CD4-positive, alpha-beta T cell treated with Interleukin-21 for 1 hour (primary cell): Measurements from ENCODE around the gene TTC19.
"Not testable (repeated sequence)": the region's sequence is repeated elsewhere in the genome, so short reads cannot be mapped to it uniquely, and the experiment has no call there.

ENCODE experiments used
- DNase-seq: peaks from one replicate; pipeline ENCODE4 v3.0.0-alpha.2; 2020

Gene TTC19

GRCh38 chr17:15973016-15973415 is 26.6 kb upstream of the TTC19 start:
- DNase-seq: no peak

GRCh38 chr17:15973834-15974233 is 25.8 kb upstream of the TTC19 start:
- DNase-seq: no peak

- DNase-seq: no peak
These were observed 21.7 kb upstream of the TTC19 start for GRCh38 chr17:15977894-15978293.

- no peak for DNase-seq
These were observed 21.0 kb upstream of the TTC19 start for GRCh38 chr17:15978606-15979005.

- DNase-seq: not testable (repeated sequence)
These were observed 20.6 kb upstream of the TTC19 start for GRCh38 chr17:15979013-15979412.

- DNase-seq: no peak
These were observed 18.4 kb upstream of the TTC19 start for GRCh38 chr17:15981208-15981607.

GRCh38 chr17:15981646-15982580 is 17.7 kb upstream of the TTC19 start:
- DNase-seq: no peak

GRCh38 chr17:15996322-15996721 is 3.3 kb upstream of the TTC19 start:
- DNase-seq: no peak

- no peak for DNase-seq
These were observed 1.5 kb upstream of the TTC19 start for GRCh38 chr17:15998031-15998562.

- no peak for DNase-seq
These were observed 577 bp downstream of the TTC19 start for GRCh38 chr17:15999974-16000827.

GRCh38 chr17:16001226-16001897 is 1.7 kb downstream of the TTC19 start:
- DNase-seq: no peak

GRCh38 chr17:16002708-16003260 is 3.2 kb downstream of the TTC19 start:
- no peak for DNase-seq

GRCh38 chr17:16003841-16004240 is 4.2 kb downstream of the TTC19 start:
- DNase-seq: no peak

GRCh38 chr17:16005636-16006035 is 6.0 kb downstream of the TTC19 start:
- no peak for DNase-seq

GRCh38 chr17:16007439-16007838 is 7.8 kb downstream of the TTC19 start:
- no peak for DNase-seq

GRCh38 chr17:16013943-16014407 is 14.4 kb downstream of the TTC19 start:
- no peak for DNase-seq

GRCh38 chr17:16019347-16019746 is 19.7 kb downstream of the TTC19 start:
- no peak for DNase-seq

- no peak for DNase-seq
These were observed 24.3 kb downstream of the TTC19 start for GRCh38 chr17:16023881-16024280.

- no peak for DNase-seq
These were observed 25.6 kb downstream of the TTC19 start for GRCh38 chr17:16025202-16025601.

GRCh38 chr17:16026895-16027294 is 27.3 kb downstream of the TTC19 start:
- DNase-seq: no peak

GRCh38 chr17:16027708-16028584 is 28.3 kb downstream of the TTC19 start:
- peak; percentile 29 for DNase-seq
